Pancreas (tissue), 10 donors: Measurements from ENCODE around the gene ZEB1. TPM values are rescaled to one million over a fixed set of nuclear protein-coding genes. Genes with fewer than 3 reads are reported as not detected.
A peak's percentile ranks its signal among the peaks of the same experiment; 100 is the strongest.

Experiments
- ATAC-seq, 4 donors: fragments of 200-7000 bp; cut with Tn5 transposase; one replicate each; pipeline versions ENCODE4 v1.8.0 to v1.9.1; 2020; ENCODE audit warnings: mild to moderate bottlenecking in 4 of 4, moderate library complexity in 4 of 4
- DNase-seq, 6 donors: peaks; one replicate each; pipeline ENCODE4 v3.0.0-alpha.2; 2020
- FAIRE-seq: peaks from 2 replicates; lab custom pipeline; 2012; peaks lifted over from hg19 to GRCh38; lab: Jason Lieb, UNC
- H3K27ac ChIP-seq, 4 donors: fragments of 200-600 bp; sonication (generic); 1 replicate in 3 of 4; 2 replicates in 1 of 4; pipeline versions ENCODE4 v1.5.0 to v1.8.0; 2020
- H3K27me3 ChIP-seq, 4 donors: fragments of 200-600 bp; one replicate each; pipeline ENCODE4 v1.8.0; 2021
- H3K36me3 ChIP-seq, 3 donors: fragments of 200-600 bp; sonication (generic) in 1 of 3; one replicate each; pipeline versions ENCODE4 v1.5.0 to v1.8.0; 2020 to 2021
- H3K4me1 ChIP-seq, 3 donors: fragments of 200-600 bp; one replicate each; pipeline ENCODE4 v1.8.0; 2021
- H3K4me3 ChIP-seq, 4 donors: fragments of 200-600 bp; sonication (generic) in 2 of 4; one replicate each; pipeline versions ENCODE4 v1.5.0 to v1.8.0; 2020 to 2021
- H3K9me3 ChIP-seq, 4 donors: fragments of 200-600 bp; one replicate each; pipeline ENCODE4 v1.8.0; 2021
- WGBS, 2 donors: extraction: QIAGEN DNeasy Blood & Tissue Kit; methylation state at CpG; one replicate each; pipeline ENCODE4 v1.1.7; 2013; 5-methylcytosine and 5-hydroxymethylcytosine counted together
- intact Hi-C, 3 donors: fragments of 100-400 bp; cut with DNase I; formaldehyde crosslinking; loops; one replicate each; pipeline versions ENCODE4 v1.11.1 to v1.14.2; 2022
- polyA plus RNA-seq, 2 donors: library from polyadenylated mRNA; stranded (reverse); fragments of 200-250 nt; gene quantifications; one replicate each; pipeline ENCODE4 v1.2.3, GENCODE V29; 2013
- total RNA-seq, 6 donors: library from RNA; stranded (reverse); fragmentation: NEBNext Ultra II Directional in 4 of 6; extraction: Animal tissue kit (Norgen Biotek cat#: 25700) in 4 of 6; gene quantifications; one replicate each; pipeline versions ENCODE4 v1.2.1 to v1.2.4, GENCODE V29; 2021 to 2023
- TF ChIP-seq, protein P1 (sequence below), 4 donors: fragments of 200-600 bp; sonication (generic) in 3 of 4; IDR thresholded peaks; one replicate each; pipeline versions ENCODE4 v1.5.0 to v1.8.0; 2021; ENCODE audit warnings: antibody characterized with exemption in 4 of 4
- donor health status: healthy with polysubstance abuse.
- donor health status: DM: no; HTN: no; CAD: no; lungs with moderate emphysema.
- donor health status: DM: no; HTN: no; CAD: no.
- donor health status: control.
- donor health status: control.
- donor health status: Bipolar disorder and iron deficiency.
- donor health status: DM: yes; HTN: yes; CAD: no.
- donor health status: DM: no; HTN: no; CAD: no.
- donor health status: DM: no; HTN: no; CAD: no.
- donor health status: DM: yes; HTN: yes; CAD: no.

Gene ZEB1
- total and polyA plus RNA-seq, 8 donors: 3.2 to 21.6 (median 5.0) TPM

DNA sequence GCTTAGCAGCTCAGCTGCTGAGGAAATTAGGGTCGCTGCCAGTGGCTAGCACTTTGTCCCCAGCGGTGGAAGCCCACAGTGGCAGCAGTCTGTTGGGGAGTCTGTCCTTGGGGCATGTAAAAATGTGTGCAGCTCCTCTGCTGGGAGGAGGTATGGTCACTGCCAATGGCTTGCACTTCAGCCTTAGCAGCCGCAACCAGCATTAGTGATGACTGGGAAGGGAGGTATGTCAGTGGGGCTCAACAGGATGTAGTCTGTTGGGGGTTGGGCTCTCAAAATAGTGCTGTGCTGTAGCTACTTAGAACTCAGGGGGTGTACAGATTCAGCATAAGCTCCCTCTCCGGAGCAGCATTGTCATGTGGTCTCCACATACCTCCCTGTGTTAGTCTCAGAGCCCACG lies 189.9 kb downstream of the ZEB1 start:
- FAIRE-seq (no peak), DNase-seq (peak in 1 of 6 donors; percentile 34), ATAC-seq (no peak)
- TF ChIP-seq, protein P1, sequence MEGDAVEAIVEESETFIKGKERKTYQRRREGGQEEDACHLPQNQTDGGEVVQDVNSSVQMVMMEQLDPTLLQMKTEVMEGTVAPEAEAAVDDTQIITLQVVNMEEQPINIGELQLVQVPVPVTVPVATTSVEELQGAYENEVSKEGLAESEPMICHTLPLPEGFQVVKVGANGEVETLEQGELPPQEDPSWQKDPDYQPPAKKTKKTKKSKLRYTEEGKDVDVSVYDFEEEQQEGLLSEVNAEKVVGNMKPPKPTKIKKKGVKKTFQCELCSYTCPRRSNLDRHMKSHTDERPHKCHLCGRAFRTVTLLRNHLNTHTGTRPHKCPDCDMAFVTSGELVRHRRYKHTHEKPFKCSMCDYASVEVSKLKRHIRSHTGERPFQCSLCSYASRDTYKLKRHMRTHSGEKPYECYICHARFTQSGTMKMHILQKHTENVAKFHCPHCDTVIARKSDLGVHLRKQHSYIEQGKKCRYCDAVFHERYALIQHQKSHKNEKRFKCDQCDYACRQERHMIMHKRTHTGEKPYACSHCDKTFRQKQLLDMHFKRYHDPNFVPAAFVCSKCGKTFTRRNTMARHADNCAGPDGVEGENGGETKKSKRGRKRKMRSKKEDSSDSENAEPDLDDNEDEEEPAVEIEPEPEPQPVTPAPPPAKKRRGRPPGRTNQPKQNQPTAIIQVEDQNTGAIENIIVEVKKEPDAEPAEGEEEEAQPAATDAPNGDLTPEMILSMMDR (IDR thresholded peaks at IDR 0.05): no peak
- Histone ChIP-seq H3K27ac (no peak overlapping the region), H3K27me3 (no peaks in the 10 kb centered on the region), H3K36me3 (no peaks in the 10 kb centered on the region), H3K4me1 (no peaks in the 10 kb centered on the region), H3K4me3 (no peak overlapping the region), H3K9me3 (no peaks in the 10 kb centered on the region)
- intact Hi-C loops: loop anchor here in 1 of 3 donors (10.0 kb wide), 1 partner anchor 734 kb away; no protein-coding TSS in a partner anchor
- WGBS, 2 donors: 85 to 91% methylated on average over 5 of the region's 5 CpGs

- ATAC-seq (no peak), DNase-seq (no peak), FAIRE-seq (no peak)
- H3K4me3 ChIP-seq: no peak overlapping the region
- H3K27ac ChIP-seq: no peak overlapping the region
- intact Hi-C loops: loop anchor here in 1 of 3 donors (10.0 kb wide), 1 partner anchor 735 kb away; no protein-coding TSS in a partner anchor
- no peaks in the 10 kb centered on the region for H3K36me3 ChIP-seq
- TF ChIP-seq, protein P1 (IDR thresholded peaks at IDR 0.05): no peak
- no peaks in the 10 kb centered on the region for H3K27me3 ChIP-seq
- H3K9me3 ChIP-seq: no peaks in the 10 kb centered on the region
- no peaks in the 10 kb centered on the region for H3K4me1 ChIP-seq
These were observed 191.0 kb downstream of the ZEB1 start for GRCh38 chr10:31509989-31510388.

- peak; percentile 9 for FAIRE-seq
- no peak for DNase-seq
- TF ChIP-seq, protein P1 (IDR thresholded peaks at IDR 0.05): no peak
- peaks cover 0 to 4% (median 0%) of the 10 kb centered on the region in 3 donors for H3K4me1 ChIP-seq
- H3K27me3 ChIP-seq: no peaks in the 10 kb centered on the region
- H3K27ac ChIP-seq: no peak overlapping the region
- H3K4me3 ChIP-seq: no peak overlapping the region
- no peak for ATAC-seq
- H3K9me3 ChIP-seq: no peaks in the 10 kb centered on the region
- WGBS, 2 donors: 32 to 38% methylated on average over 2 of the region's 2 CpGs
- intact Hi-C loops: no loop called here
- H3K36me3 ChIP-seq: no peaks in the 10 kb centered on the region
These were observed 196.1 kb downstream of the ZEB1 start for GRCh38 chr10:31515116-31515515.

DNA sequence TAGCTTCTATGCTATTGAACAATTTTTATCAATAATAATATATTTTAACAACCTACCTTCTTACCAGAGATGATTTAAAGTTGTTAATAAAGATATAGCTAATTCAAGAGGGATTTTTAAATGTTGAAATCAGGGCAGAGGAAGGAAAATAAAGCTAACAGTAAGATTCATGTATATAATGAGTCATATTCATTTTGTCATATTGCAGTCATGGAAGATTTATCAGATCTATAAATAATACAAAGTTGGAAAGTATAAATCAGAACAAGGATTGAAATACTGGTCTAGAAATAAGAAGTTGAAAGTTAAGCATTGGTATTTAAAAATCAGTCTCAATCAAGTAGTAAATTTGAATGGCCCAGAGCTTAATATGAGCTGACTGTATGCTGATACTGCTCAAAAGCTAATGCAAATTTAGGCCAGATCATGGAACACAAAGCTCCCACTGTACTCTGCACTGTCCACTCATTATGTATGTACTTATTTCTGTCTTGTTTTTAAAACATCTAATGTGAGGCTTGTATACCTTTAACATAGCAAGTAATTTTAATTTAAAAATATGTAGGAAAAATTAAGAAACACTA lies 196.9 kb downstream of the ZEB1 start:
- no peak overlapping the region for H3K4me3 ChIP-seq
- H3K27ac ChIP-seq: no peak overlapping the region
- ATAC-seq: no peak
- TF ChIP-seq, protein P1 (IDR thresholded peaks at IDR 0.05): no peak
- no peaks in the 10 kb centered on the region for H3K9me3 ChIP-seq
- H3K36me3 ChIP-seq: no peaks in the 10 kb centered on the region
- H3K27me3 ChIP-seq: no peaks in the 10 kb centered on the region
- no peak for DNase-seq
- intact Hi-C loops: no loop called here
- FAIRE-seq: no peak
- peaks cover 0 to 4% (median 0%) of the 10 kb centered on the region in 3 donors for H3K4me1 ChIP-seq
